GM19328 (cell line): Measurements from ENCODE around the gene CD244.

Source experiments
- ATAC-seq: cut with Tn5 transposase; IDR thresholded peaks from one replicate; pipeline ENCODE4 v1.9.1; 2021; ENCODE audit warnings: mild to moderate bottlenecking, moderate library complexity; ENCODE audit not compliant: unreplicated experiment

The CD244 gene

DNA sequence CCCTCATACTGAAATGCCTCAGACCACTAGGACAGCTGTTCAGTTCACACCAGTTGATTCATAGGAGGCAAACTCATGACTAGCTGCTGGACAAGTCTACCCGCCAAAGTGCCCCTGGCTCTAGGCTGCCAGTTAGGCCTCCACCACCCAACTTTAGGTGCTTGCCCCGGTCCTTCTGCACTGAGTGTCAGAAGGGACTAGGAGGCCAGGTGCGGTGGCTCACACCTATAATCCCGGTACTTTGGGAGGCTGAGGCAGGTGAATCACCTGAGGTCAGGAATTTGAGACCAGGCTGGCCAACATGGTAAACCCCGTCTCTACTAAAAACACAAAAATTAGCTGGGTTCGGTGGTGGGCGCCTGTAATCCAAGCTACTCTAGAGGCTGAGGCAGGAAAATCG lies 47.8 kb downstream of the CD244 start:
- no peak for ATAC-seq

GRCh38 chr1:160814316-160814715 lies 48.4 kb downstream of the CD244 start:
- ATAC-seq, result no peak

DNA sequence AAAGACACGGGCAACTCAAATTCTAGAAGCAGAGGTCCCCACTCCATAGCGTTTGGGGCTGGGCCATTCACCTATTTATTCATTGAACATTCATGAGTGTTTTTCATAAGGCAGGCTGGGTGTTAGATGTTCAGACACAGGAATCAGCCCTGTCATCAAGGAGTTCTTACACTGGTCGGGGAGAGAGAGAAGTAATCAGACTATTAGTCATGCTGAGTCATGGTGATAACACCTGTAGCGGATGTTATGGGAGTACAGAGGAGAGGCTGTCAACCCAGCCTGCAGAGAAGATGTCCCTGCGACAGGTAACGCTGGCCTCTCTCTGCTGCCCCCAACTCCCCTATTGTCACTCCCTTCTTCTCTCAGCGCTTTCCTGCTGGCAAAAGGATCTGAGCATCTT lies 49.5 kb downstream of the CD244 start:
- ATAC-seq, result no peak

DNA sequence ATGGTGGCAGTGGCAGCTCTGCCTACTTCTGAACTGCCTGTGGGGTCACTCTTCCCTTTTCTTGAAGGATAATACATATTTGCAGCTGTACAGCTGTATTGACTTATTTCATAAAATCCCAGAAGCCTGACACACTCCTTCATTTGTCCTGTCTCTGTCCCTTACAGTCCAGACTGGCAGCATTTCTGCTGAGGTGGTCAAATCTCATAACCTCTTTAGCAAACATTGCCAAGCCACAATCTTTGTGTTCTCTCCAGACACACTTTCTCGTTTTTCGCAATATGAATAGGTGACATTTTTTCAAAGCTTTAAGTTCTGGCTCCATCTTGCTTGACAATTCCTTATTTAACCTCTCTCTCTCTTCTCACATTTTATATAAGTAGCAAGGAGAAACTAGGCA lies 51.5 kb downstream of the CD244 start:
- ATAC-seq, result no peak

- ATAC-seq, result no peak
Observed at GRCh38 chr1:160810486-160810885, 52.2 kb downstream of the CD244 start.

DNA sequence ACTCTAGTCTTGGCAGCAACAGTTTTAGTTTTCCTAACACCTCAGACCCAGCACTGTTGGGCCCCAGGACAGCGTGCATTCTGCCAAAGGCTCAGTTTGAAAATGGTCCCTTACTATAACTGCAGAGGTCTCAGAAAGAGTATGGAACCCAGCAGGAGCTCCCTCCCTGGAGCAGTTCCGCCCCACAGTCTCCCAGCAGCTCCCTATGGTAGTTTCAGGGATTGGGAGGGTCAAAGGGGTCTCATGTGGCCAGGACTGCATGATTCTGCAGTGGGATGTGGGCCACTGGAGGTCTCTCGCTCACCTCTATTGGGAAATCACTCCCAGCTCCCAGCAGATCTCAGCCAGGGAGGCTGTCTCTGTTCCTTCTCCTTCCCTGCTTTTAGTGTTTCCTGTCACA lies 54.4 kb downstream of the CD244 start:
- no peak for ATAC-seq

GRCh38 chr1:160807738-160808137 lies 54.9 kb downstream of the CD244 start:
- no peak for ATAC-seq

DNA sequence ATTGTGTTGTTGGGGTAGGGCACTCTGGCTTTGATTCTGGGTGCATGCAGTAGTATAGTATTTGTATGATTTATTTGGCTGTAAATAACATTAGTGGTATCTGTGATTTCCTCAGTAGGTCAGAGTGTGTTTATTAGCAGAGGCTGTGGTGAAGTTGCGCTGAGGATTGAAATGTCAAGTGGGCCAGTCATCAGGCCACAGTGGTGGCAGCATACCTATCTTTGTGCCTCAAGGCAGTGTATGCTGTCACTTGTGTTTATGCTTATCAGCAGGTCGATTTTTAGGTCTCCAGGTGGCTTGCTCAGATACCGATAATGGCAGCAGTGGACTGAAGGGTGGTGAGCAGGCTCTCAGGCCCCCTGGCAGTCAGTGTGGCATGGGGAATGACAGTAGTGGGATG lies 55.4 kb downstream of the CD244 start:
- ATAC-seq, result no peak

GRCh38 chr1:160806784-160807183 lies 55.9 kb downstream of the CD244 start:
- no peak for ATAC-seq

- no peak for ATAC-seq
Observed at GRCh38 chr1:160806109-160806665, 56.5 kb downstream of the CD244 start.

- ATAC-seq, result no peak
Observed at GRCh38 chr1:160801836-160802580, 60.7 kb downstream of the CD244 start.

DNA sequence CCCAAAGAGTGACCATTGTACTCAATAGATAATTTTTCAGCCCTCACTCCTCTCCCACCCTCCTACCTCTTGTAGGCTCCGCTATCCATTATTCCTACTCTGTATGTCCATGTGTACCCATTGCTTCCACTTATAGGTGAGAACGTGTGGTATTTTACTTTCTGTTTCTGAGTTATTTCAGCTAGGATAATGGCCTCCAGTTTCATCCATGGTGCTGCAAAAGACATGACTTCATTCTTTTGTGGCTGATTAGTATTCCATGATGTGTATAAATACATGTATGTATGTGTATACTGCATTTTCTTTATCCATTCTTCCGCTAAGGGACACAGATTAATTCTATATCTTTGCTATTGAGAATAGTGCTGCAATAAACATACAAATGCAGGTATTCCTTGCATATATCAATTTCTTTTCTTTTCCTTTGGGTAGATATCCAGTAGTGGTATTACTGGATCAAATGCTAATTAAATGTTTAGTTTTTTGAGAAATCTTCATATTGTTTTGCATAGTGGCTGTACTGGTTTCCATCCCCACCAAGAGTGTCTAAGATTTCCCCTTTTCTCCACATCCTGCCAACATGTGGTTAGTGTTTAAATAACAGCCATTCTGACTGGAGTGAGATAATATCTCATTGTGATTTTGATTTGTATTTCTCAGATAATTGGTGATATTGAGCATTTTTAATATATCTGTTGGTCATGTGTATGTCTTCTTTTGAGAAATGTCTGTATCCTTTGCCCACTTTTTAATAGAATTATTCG lies 61.9 kb downstream of the CD244 start:
- no peak for ATAC-seq

- no peak for ATAC-seq
Observed at GRCh38 chr1:160800142-160800541, 62.5 kb downstream of the CD244 start.

- ATAC-seq, result no peak
Observed at GRCh38 chr1:160799641-160800040, 63.0 kb downstream of the CD244 start.

- ATAC-seq, result no peak
Observed at GRCh38 chr1:160798439-160798838, 64.2 kb downstream of the CD244 start.

- no peak for ATAC-seq
Observed at GRCh38 chr1:160797861-160798273, 64.8 kb downstream of the CD244 start.

- ATAC-seq, result no peak
Observed at GRCh38 chr1:160797271-160797709, 65.4 kb downstream of the CD244 start.

DNA sequence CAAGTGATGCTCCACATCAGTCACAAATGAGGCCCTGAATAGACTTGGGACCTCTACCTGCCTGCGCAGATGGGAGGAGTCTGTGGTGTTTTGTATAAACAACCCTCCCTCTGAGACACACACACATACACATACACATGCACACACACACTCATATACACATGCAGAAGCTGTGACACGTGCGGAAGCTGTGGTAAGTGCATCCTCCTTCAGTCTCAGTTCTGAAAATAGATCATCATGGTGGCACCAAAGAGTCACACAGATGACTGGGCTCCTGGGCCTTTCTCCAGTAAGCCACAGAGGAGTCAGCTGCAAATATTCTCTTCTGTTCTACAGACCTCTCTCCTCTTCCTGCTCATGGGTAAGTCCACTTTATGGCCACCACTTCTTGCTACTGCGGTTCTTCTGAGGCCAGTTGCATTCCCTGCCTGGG lies 66.7 kb downstream of the CD244 start, which contains the start of gene LY9:
Gene LY9, plus strand, starts transcription at position 224 of the 433 bp plus-strand sequence. Its CDS starts 14 bp downstream, at position 238.
- ATAC-seq, result peak; percentile 75

DNA sequence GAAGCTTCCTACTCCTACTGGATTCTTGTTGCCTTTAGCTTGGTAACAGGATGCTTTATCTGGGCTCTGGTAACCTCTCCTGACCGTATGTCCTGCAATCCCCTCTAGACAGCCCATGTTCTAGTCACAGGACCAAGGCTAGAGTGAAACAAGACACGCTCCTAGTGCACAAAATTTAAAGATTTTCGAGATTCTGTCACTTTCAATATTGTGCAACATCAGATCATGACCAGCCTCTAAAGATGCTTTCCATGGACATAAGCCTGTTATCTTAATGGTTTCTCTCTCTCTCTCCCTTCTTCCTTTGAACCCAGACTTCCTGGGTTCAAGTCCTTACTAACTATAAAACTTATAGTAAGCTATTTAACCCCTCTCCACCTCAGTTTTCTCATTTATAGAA lies 68.3 kb downstream of the CD244 start:
- no peak for ATAC-seq

DNA sequence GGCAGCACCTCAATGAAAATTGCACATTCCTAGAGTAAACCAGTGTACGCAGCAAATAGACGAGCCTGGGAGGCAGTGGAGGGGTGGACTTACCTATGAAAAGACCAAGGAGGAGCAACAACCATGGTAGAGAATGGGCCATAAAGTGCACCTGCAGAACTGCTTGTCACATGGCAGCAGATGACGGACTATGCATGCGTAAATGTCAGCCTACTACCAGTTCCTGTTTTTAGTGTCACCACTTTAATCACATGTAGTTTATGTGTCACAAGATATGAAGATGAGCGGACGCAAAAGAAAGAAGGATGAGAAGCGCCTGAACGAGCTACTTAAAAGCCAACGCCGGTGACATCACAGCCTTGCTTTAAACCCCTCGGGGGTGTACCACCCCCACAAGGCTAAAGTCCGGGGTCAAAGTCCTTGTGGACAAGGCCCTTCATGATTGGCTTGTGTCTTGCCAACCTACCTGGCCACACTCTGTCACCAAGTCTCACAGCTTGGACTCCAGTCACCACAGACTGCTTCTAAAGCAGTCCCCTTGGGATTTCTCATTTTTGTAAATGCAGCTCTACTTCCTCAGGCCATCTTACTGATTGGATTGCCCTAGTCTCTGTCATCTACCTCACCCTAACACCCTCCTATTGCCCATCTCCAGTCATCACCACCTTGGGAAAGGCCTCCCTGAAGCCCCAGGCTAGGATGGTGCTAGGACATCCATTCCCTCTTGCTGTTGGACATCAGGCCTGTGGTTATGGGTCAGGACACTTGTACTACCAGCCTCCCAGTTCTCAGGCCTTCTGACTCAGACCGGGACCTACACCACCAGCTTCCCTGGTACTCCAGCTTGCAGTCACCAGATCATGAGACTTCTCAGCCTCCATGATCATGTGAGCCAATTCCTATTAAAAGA lies 72.7 kb downstream of the CD244 start:
- ATAC-seq, result peak; percentile 78
